ENCODE measurements around the gene PHF3. TPM values are rescaled to one million over a fixed set of nuclear protein-coding genes. Genes with fewer than 3 reads are reported as not detected.

Gene PHF3, protein sequence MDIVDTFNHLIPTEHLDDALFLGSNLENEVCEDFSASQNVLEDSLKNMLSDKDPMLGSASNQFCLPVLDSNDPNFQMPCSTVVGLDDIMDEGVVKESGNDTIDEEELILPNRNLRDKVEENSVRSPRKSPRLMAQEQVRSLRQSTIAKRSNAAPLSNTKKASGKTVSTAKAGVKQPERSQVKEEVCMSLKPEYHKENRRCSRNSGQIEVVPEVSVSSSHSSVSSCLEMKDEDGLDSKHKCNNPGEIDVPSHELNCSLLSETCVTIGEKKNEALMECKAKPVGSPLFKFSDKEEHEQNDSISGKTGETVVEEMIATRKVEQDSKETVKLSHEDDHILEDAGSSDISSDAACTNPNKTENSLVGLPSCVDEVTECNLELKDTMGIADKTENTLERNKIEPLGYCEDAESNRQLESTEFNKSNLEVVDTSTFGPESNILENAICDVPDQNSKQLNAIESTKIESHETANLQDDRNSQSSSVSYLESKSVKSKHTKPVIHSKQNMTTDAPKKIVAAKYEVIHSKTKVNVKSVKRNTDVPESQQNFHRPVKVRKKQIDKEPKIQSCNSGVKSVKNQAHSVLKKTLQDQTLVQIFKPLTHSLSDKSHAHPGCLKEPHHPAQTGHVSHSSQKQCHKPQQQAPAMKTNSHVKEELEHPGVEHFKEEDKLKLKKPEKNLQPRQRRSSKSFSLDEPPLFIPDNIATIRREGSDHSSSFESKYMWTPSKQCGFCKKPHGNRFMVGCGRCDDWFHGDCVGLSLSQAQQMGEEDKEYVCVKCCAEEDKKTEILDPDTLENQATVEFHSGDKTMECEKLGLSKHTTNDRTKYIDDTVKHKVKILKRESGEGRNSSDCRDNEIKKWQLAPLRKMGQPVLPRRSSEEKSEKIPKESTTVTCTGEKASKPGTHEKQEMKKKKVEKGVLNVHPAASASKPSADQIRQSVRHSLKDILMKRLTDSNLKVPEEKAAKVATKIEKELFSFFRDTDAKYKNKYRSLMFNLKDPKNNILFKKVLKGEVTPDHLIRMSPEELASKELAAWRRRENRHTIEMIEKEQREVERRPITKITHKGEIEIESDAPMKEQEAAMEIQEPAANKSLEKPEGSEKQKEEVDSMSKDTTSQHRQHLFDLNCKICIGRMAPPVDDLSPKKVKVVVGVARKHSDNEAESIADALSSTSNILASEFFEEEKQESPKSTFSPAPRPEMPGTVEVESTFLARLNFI (N-terminal part only)
- 32.5 TPM for polyA plus RNA-seq (ENCODE audit: insufficient read length)

DNA sequence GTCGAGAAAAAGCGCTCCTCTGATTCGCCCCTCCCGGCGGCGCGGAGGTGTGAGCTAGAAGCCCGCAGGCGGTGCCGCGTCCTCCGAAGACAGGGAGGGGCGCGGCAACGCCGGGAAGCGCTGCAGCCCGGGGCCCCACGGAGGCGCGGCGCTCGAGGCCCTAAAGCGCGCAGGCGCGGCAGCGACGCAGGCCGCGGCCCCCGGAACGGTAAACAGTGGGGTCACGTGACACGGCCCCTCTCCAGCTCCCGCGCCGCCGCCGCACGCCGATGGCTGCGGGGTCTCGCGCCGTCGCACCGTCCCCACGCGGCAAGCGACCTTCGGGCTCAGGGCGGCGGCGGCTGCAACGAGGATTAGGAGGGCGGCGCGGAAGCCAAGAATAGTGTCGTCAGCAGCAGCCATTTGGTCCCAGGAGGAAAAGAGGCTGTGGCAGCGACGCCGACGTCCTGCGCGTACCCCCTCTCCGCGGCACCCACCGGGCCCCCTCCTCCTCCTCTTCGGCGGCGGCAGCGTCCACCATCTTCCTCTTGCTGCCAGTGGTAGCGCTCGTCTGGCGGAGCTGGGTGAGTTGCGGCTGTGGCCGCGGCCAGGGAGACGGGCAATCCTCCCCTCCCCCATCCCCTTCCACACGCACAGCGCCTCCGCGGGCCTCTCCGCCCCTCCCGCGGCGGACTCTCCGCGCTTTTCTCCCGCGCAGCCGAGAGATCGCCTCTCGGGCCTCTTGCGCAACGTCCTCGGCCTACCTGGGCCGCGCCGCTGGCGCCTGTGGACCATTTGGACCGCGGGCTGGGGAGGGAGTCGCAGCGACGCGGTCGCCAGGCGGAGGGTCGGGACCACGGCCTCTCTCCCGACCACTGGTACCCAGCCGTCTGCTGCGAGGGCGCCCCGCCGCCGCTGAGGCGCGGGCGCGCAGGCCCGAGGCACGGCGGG lies at the start of gene PHF3:
Gene PHF3 (plus strand): TSS at position 215 of the 930 bp plus-strand sequence. CDS start 10,750 bp downstream, outside the sequence.
- DNase-seq (ENCODE audit: low read depth): peak; percentile 82

DNA sequence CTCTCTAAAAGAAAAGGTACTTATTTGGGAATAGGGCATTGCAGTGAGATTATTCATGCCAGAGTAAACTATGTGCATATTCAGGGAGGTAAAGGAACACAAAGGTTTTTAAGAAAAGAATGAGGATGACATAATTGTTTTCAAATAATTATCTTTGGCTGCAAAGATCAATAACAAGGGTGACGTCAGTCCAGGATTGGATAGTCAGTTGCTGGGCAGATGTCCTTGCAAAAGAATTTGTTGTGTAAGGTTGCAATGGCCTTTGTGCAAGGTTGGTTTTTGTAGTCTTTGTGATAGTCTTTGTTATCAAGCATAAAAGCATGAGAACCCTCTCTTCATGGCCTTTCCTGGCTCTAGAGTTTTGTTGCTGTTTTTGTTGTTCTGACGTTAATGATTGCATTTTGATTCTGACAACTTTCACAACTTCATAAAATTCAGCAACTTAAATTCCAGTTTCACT lies 45.6 kb upstream of the PHF3 start:
- no peak for DNase-seq (ENCODE audit: low read depth)

DNA sequence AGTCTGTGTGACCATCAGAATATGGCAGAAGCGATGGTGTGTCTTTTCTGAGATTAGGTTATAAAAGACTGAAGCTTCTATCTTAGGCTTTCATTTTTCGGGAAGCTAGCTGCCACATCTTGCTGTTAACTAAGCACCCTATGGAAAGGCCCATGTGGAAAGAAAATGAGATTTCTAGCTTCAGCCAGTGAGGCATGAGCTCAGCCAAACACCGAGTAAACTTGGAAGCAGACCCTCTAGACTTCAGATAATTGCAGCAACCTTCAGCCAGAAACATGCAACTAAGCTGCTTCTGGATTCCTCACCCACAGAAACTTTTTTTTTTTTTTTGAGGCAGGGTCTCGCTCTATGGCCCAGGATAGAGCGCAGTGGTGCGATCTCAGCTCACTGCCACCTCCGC lies 42.7 kb upstream of the PHF3 start:
- DNase-seq (ENCODE audit: low read depth): no peak

DNA sequence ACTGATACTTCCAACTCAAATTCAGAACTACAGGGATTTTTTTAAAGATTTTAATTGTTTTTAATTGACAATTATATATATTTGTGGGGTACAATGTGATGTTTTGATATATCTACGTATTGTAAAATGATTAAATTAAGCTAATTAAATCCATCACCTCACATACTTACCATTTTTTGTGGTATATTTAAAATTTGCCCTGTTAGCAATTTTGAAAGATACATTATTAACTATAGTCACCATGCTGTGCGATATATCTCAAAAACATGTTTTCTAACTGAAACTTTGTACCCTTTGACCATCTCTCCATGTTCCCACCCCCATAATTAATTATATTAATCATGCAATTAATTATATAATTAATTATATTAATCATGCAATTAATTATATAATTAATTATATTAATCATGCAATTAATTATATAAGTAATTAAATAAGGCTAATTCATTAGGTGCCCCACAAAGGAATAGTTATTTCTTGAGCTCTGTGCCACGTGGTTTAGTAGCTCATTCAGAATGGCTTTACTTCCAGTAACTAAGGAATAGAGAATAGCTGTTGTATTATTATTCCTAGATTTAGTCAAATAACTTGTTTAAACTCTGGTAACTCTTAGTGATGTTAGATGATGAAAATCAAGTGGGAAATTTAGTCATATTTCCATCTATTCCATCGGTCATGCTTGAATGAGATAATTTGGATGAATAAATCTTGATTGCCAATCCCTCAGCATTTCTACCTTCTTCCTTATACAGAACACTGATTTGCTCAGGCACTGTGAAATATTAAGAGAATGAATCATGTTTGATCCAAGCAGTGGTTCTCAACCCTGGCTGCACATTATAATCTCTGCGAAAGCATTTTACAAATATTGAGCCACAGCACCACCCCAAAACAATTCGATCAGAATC lies 38.2 kb upstream of the PHF3 start:
- DNase-seq (ENCODE audit: low read depth): no peak

DNA sequence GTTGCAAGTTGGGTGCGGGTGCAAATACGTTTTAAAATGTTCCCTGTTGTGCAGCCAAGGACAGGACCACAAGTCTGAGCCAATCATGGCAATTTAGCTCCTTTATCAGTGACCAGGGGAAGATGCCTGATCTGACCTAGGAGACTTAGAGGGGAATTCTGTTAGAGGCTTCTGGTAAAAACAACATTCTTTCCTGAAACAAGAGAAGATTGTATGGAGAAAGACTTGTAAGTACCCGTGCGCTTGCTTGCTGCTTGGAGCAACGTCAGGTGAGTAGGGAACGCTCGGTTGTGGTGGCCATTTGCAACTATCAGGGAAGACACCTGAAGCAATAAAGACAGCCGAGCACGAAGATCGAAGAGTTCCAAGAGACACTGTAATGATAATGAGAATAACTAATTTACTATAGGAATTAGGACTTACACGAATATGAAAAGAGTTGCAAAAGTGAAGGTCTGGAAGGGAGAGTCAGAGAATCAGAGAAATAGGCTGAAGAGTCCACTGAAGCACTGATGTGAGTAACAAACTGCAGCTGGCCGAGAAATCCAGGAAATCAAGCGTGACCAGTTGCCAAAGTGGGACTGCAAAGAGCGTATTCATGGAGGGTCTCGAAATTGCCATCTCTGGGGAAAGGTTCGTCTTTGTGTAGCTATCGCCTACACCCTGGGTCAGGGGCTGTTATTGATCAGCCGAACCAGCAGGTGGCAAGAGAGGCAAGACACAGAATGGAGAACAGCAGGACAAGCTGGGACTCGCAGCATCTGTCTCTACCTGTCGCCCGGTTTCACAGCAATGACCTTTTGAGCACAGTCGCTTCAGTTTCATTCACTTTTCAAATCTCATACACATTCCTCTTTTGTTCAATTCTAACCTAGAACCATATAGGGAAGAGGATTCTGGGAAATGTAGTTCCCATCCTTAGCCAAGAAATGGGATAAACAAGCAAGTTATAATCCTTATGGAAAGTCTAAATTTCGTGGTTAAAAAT lies 37.3 kb upstream of the PHF3 start:
- peak; percentile 50 for DNase-seq (ENCODE audit: low read depth)

DNA sequence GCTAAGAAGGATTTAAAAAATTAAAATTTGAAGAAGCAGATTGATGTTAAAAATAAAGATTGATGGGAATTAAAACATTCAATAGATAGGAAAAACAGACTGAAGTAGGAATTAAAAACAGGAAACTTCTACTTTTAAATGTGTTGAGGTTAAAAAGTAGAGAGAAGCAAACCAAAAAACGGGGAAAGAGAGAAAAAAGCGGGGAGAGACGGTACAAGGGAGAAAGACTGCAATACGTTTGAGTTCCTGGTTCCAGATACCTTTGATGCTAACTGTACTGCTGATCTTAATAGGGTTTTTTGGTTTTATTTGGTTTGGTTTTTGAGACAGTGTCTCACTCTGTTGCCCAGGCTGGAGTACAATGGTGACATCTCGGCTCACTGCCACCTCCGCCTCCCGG lies 36.4 kb upstream of the PHF3 start:
- DNase-seq (ENCODE audit: low read depth): no peak

DNA sequence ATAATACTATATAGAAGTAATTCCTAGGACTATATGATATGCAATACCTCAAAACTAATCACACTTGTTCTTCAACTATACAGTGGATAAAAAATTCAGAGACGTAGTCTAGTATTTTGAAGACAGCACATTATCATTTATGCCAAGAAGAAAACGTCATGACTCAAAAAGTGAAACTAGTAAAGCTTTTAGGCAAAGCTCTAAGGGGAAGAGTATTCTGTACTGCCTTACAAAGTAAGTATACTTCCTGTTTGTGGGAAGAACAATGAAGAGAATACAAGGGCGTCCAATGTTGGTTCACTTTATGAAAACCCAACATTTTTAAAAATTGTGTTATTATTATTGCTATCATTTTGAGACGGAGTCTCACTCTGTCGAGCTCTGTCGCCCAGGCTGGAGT lies 35.5 kb upstream of the PHF3 start:
- DNase-seq (ENCODE audit: low read depth): no peak

DNA sequence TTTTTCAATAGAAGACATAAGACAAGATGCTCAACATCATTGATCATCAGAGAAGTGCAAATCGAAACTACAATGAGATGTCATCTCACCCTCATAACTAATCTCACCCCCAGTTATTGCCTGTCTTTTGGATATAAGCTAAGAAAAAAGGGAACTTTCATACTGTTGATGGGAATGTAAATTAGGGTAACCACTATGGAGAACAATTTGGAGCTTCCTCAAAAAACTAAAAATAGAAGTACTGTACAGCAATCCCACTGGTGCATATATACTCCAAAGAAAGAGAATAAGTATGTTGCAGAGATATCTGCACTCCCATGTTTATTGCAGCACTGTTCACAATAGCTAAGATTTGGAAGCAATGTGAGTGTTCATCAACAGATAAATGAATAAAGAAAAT lies 26.4 kb upstream of the PHF3 start:
- DNase-seq (ENCODE audit: low read depth): no peak

DNA sequence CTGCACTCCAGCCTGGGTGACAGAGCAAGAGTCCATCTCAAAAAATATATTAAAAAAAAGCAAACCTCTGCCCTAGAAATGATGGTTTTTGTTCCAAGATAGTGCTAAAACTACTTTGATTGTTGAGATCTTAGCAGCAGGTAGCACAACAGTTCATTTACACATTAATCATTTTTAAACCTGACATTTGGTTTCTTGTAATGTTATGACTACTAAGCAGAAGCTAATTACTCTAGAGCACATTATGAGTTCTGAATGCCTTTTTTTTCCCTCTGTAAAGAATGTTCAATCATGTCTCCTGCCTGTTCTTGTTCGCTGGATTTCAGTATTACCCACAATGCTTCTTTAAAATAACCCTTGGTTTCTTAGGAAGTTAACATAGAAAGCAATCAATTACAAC lies 24.7 kb upstream of the PHF3 start:
- no peak for DNase-seq (ENCODE audit: low read depth)

DNA sequence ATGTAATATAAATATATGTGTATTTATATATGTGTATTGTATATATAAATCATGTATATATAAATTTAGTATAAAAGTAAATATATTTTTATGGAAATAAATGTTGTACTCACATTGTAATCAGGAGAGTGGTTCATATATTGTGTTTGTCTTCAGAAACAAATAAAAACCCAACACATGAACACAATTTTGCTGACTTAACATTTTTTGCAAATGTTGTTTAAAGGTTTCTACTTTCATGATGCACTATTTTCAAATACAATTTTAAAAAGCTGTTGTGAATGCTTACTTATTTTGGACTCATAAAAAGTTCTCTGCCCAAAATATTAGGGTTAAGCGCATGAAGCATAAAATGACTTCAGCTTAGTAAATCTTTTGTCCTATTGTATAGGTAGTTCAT lies 24.0 kb upstream of the PHF3 start:
- DNase-seq (ENCODE audit: low read depth): no peak

DNA sequence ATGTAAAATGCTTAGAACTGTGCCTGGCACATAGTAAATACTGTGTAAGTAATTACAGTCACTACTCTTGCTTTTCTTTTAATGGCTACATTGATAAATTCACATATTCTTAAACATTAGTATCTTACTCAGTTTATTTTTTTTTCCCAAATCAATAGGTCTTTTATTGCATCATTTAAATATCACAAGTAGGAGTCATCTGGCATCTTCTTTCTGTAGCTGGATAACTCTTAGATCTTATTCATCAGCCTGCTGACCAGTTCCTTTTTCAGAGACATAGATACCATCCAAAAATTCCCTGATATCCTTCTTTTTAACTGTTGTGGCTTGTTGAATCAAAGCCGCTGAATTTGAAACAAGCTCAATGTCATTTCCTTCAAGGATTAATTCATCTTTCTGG lies 20.0 kb upstream of the PHF3 start:
- no peak for DNase-seq (ENCODE audit: low read depth)

DNA sequence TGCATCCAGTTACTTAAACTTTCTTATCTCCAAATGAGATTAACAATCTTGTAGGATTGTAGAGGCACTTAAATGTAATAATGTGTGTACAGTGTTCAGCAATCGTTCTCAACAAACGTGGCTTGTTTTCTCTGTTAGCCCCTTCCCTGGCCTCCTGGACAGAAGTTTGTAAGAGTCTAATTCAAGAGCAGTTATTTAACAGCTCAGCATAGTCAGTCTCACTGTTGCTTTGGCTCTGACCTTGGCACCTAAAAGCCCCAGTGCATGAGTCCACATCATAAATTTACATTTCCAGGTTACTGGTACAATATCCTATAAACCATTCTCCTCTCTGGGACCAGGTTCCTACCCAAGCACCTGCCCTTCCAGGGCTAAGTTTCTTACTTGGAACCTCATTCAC lies 11.5 kb upstream of the PHF3 start:
- no peak for DNase-seq (ENCODE audit: low read depth)

DNA sequence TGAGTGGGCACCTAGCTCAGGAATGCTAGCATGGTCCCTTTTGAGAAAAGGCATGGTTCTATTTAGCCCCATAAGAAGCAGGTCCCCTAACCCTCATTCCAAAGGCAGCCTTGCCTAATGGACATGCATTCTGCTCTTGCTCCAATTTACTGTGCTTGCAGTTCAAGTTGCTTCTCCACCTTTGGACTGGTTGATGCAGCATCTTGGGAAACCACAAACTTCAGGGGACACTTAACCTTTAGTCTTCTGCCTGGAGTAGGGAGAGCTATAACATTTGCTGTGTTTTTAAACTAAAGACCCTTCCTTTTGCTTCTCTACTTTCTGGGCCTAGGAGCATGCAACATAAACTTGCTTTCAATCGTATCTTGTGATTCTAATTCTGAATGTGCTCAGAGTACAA lies 5.1 kb upstream of the PHF3 start:
- no peak for DNase-seq (ENCODE audit: low read depth)

DNA sequence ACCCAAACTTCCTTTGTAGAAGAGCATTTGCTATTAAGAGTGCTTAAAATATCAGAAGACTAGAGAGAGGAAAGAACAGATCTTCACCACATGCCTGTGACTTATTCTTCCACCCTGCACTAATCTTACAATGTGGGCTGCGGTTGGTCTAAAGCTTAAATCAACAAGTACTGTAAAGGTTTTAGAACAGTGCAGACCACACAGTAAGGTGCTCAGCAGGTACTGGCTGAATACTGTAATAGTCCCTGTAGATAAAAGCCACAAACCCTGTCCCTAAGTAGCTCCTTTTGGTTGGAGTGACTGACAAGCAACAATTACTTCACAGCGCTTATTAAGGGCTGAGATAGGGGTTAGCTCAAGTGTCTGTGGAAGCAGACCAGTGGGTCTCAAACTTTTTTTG lies 972 bp upstream of the PHF3 start:
- no peak for DNase-seq (ENCODE audit: low read depth)

DNA sequence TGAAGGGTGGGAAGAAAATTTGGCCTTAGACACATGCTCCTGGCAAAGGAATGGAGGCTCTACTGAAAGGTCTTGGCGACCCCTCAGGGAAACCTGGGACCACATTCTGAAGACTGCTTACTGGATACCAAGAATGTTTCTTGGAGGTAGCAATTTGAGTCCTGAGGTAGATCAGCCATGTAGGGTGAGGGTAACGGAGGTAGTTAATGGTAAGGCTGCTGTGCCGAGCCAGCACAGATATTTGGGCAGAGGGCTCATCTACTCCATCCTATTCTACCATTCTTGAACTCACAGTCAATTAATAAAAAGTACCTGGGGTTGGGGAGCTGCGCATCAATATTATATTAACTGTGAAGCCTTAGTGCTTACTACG lies 401 bp upstream of the PHF3 start:
- DNase-seq (ENCODE audit: low read depth): no peak

DNA sequence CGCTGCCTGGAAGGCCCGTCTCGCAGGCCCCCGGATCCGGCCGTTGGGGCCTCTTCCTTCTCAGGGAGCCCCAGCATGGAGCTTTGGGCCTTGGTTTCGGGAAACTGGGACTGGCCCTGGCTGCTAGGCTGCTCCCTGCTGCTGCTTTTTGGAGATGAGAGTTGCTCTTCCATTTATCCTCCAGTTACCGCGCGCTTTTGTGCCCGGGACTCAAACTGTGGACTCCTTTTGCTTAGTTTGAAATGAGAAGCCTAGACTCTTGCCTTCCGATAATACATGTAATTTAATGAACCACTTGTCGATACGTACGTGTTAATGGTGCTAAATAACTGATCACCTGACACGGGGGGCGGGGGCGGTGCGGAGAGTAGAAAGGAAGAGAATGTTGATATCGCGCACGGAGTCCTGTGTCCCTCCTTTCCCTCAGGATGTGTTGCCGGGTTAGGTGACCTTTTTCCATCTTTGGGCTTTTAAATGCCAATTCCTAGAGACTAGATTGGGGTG lies 968 bp downstream of the PHF3 start:
- no peak for DNase-seq (ENCODE audit: low read depth)

DNA sequence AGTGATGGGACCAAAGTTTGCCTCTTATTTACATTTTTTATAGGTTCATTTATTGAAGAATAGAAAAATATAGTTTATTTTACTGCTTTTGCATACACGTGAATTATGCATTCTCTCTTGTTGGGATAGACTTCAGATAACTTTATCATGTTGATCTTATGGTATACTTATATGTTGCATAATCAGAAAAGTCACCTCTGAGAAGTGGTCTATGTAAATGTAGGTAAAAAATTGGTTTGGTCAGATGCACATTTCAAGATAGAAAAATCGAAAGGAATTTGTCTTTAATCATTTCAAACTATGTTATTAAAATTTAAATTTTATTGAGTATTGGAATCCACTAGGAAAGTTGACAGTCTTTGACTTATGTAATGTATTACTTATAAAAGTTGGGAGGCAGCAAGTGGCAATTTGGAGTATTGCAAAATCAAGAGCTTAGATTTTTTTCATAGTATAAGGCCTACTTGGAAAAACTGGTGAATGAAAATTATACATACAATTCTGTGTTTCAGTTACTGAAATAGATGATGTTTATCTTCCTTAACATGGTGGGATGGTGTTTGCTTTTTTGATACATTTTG lies 2.4 kb downstream of the PHF3 start:
- no peak for DNase-seq (ENCODE audit: low read depth)

DNA sequence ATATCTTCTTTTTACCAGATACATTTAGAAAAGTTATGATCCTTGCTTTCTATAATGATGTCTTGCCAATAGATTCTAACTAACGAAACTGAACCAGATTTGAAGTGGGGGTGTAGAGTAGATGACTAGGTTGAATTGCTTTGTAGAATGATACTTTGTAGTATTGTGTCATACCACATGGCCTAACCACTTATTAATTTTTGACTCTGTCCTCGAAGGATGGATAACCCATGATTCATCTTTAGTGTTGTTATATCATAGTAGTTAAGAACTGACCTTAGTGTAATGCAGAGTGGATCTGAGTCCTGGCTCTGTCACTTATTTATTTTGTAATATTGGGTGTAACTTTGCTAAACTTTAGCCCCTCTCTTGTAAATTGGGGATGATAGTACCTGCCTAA lies 4.5 kb downstream of the PHF3 start:
- DNase-seq (ENCODE audit: low read depth): no peak

Data from forelimb muscle (tissue), 1 donor.